PC-3 (cell line): ENCODE measurements around the gene PIK3R5. TPM values are rescaled to one million over a fixed set of nuclear protein-coding genes. Genes with fewer than 3 reads are reported as not detected.

Experiments
- ATAC-seq: fragments of 200-7000 bp; cut with Tn5 transposase; 2 replicates; pipeline ENCODE4 v1.9.1; 2020; ENCODE audit warnings: mild to moderate bottlenecking, moderate library complexity
- BruUV-seq: library from RNA; stranded (reverse); fragments of 400-500 nt; replicated peaks from 2 replicates; lab custom pipeline; 2021; lab: Mats Ljungman, UMichigan
- CTCF ChIA-PET: fragments of 300-600 bp; sonication (Branson Sonifier 250); formaldehyde crosslinking; loops from one replicate; lab custom pipeline; 2022; ENCODE audit warnings: antibody characterized with exemption; lab: Charles Lee
- POLR2A ChIA-PET: fragments of 300-600 bp; sonication (Branson Sonifier 250); formaldehyde crosslinking; loops from one replicate; lab custom pipeline; 2022; ENCODE audit warnings: antibody characterized with exemption; ENCODE audit not compliant: unreplicated experiment; lab: Charles Lee
- DNase-seq: peaks from one replicate; pipeline ENCODE4 v3.0.0-alpha.2; 2015
- H2AFZ ChIP-seq: fragments of 300-600 bp; sonication (generic); 2 replicates; pipeline ENCODE4 v1.6.0; 2016; ENCODE audit warnings: antibody characterized with exemption, low read length
- H3F3A ChIP-seq: fragments of 300-600 bp; sonication (generic); one replicate; pipeline ENCODE4 v1.6.0; 2017; ENCODE audit warnings: antibody characterized with exemption, low read length, control low read depth, mild to moderate bottlenecking; ENCODE audit not compliant: unreplicated experiment
- H3K27ac ChIP-seq: fragments of 300-600 bp; sonication (generic); 2 replicates; pipeline ENCODE4 v1.5.1; 2016; ENCODE audit warnings: mild to moderate bottlenecking, low read length
- H3K27me3 ChIP-seq: fragments of 300-600 bp; sonication (generic); 2 replicates; pipeline ENCODE4 v1.6.1; 2016; ENCODE audit warnings: low read length, mixed read lengths
- H3K36me3 ChIP-seq: fragments of 300-600 bp; sonication (generic); 2 replicates; pipeline ENCODE4 v1.6.1; 2016; ENCODE audit warnings: low read depth, mixed run types, low read length, mixed read lengths
- H3K4me1 ChIP-seq: fragments of 300-600 bp; sonication (generic); 2 replicates; pipeline ENCODE4 v1.5.1; 2016; ENCODE audit warnings: low read length; ENCODE audit not compliant: insufficient read depth
- H3K4me2 ChIP-seq: fragments of 300-600 bp; sonication (generic); 2 replicates; pipeline ENCODE4 v1.6.0; 2016; ENCODE audit warnings: low read length
- H3K4me3 ChIP-seq: fragments of 300-600 bp; sonication (generic); 2 replicates; pipeline ENCODE4 v1.5.1; 2016; ENCODE audit warnings: mild to moderate bottlenecking, low read length, mixed read lengths
- H3K79me2 ChIP-seq: fragments of 300-600 bp; sonication (generic); 2 replicates; pipeline ENCODE4 v1.6.1; 2017; ENCODE audit warnings: low read length, mixed read lengths
- H3K9ac ChIP-seq: fragments of 300-600 bp; sonication (generic); 2 replicates; pipeline ENCODE4 v1.6.0; 2016; ENCODE audit warnings: mild to moderate bottlenecking, low read length
- H3K9me2 ChIP-seq: fragments of 300-600 bp; sonication (generic); replicated peaks from 2 replicates; pipeline ENCODE4 v1.6.1; 2016; ENCODE audit warnings: mixed run types, low read length, mixed read lengths
- H3K9me3 ChIP-seq: fragments of 300-600 bp; sonication (generic); 2 replicates; pipeline ENCODE4 v1.6.1; 2016; ENCODE audit warnings: low read length, mixed read lengths
- H4K20me1 ChIP-seq: fragments of 300-600 bp; sonication (generic); 2 replicates; pipeline ENCODE4 v1.6.1; 2016; ENCODE audit warnings: low read length, mixed read lengths
- CTCF ChIP-seq: fragments of 300-600 bp; sonication (generic); conservative IDR thresholded peaks from 2 replicates; pipeline ENCODE4 v1.5.1; 2017; ENCODE audit warnings: antibody characterized with exemption, low read depth, mild to moderate bottlenecking, low read length
- EZH2 ChIP-seq: fragments of 300-600 bp; sonication (generic); IDR thresholded peaks from one replicate; pipeline ENCODE4 v1.6.1; 2017; ENCODE audit warnings: antibody characterized with exemption, mild to moderate bottlenecking, low read length; ENCODE audit not compliant: unreplicated experiment
- EZH2phosphoT487 ChIP-seq: fragments of 300-600 bp; sonication (generic); IDR thresholded peaks from 2 replicates; pipeline ENCODE4 v1.6.1; 2018; ENCODE audit warnings: mild to moderate bottlenecking, antibody characterized with exemption, low read length, borderline replicate concordance
- intact Hi-C: fragments of 100-400 bp; cut with micrococcal nuclease; formaldehyde crosslinking; loops from 2 replicates; pipeline ENCODE4 v1.9.0; 2023
- total RNA-seq: library from RNA; depleted of rRNA; stranded (reverse); fragments of >200 nt; gene quantifications from 2 replicates; pipeline ENCODE4 v1.2.3, GENCODE V29; 2014

Gene PIK3R5
- total RNA-seq, 1 experiment from 2014 or later: not detected

- Histone ChIP-seq H3K4me3 (no peak overlapping the region), H3K4me1 (no peaks in the 10 kb centered on the region), H3K27ac (no peak overlapping the region), H3K79me2 (no peaks in the 10 kb centered on the region), H3K9me2 (no peaks in the 10 kb centered on the region), H3F3A (no peaks in the 10 kb centered on the region), H3K9ac (no peak overlapping the region), H4K20me1 (no peaks in the 10 kb centered on the region), H2AFZ (no peak overlapping the region), H3K27me3 (peaks cover 24% of the 10 kb centered on the region), H3K4me2 (no peak overlapping the region), H3K36me3 (no peaks in the 10 kb centered on the region), H3K9me3 (no peaks in the 10 kb centered on the region)
- TF ChIP-seq CTCF: no peak
- TF ChIP-seq EZH2: no peak
- no peak for TF ChIP-seq EZH2phosphoT487
- ChIA-PET CTCF (no interaction called here), POLR2A (no interaction called here)
- ATAC-seq (no peak), DNase-seq (no peak)
- no TSS peak for BruUV-seq
- intact Hi-C loops: no loop called here
Observed at GRCh38 chr17:8940866-8941471, 24.5 kb downstream of the PIK3R5 start.

- H4K20me1 ChIP-seq: no peaks in the 10 kb centered on the region
- no TSS peak for BruUV-seq
- no peaks in the 10 kb centered on the region for H3K9me3 ChIP-seq
- H3K4me3 ChIP-seq: no peak overlapping the region
- H3K27me3 ChIP-seq: peaks cover 30% of the 10 kb centered on the region
- no peak for TF ChIP-seq CTCF
- TF ChIP-seq EZH2: no peak
- TF ChIP-seq EZH2phosphoT487: no peak
- DNase-seq: no peak
- H3K9me2 ChIP-seq: no peaks in the 10 kb centered on the region
- intact Hi-C loops: no loop called here
- no peaks in the 10 kb centered on the region for H3F3A ChIP-seq
- POLR2A ChIA-PET: no interaction called here
- ATAC-seq: no peak
- no peaks in the 10 kb centered on the region for H3K79me2 ChIP-seq
- no peak overlapping the region for H3K27ac ChIP-seq
- no peaks in the 10 kb centered on the region for H3K36me3 ChIP-seq
- CTCF ChIA-PET: no interaction called here
- no peaks in the 10 kb centered on the region for H3K4me1 ChIP-seq
- H3K9ac ChIP-seq: no peak overlapping the region
- no peak overlapping the region for H3K4me2 ChIP-seq
- no peak overlapping the region for H2AFZ ChIP-seq
Observed at GRCh38 chr17:8939496-8940334, 25.8 kb downstream of the PIK3R5 start.

GRCh38 chr17:8938933-8939332 lies 26.6 kb downstream of the PIK3R5 start:
- no TSS peak for BruUV-seq
- Histone ChIP-seq H3K79me2 (no peaks in the 10 kb centered on the region), H4K20me1 (no peaks in the 10 kb centered on the region), H3F3A (no peaks in the 10 kb centered on the region), H3K9ac (no peak overlapping the region), H3K27me3 (peaks cover 37% of the 10 kb centered on the region), H3K9me3 (no peaks in the 10 kb centered on the region), H3K4me2 (no peak overlapping the region), H3K27ac (no peak overlapping the region), H3K4me1 (no peaks in the 10 kb centered on the region), H2AFZ (no peak overlapping the region), H3K9me2 (no peaks in the 10 kb centered on the region), H3K36me3 (no peaks in the 10 kb centered on the region), H3K4me3 (no peak overlapping the region)
- ATAC-seq: no peak
- POLR2A ChIA-PET: no interaction called here
- intact Hi-C loops: no loop called here
- CTCF ChIA-PET: no interaction called here
- TF ChIP-seq EZH2 (no peak), CTCF (no peak), EZH2phosphoT487 (no peak)
- no peak for DNase-seq
